GM12873 (cell line): ENCODE results near the gene PDE6B.

Source experiments
- TF ChIP-seq, protein P1 (sequence below): IDR thresholded peaks from 2 replicates; pipeline ENCODE4 v1.5.1; 2012; ENCODE audit warnings: low read depth, mild to moderate bottlenecking, moderate library complexity, low read length, control low read depth; ENCODE audit not compliant: insufficient read depth; ENCODE audit errors: missing control alignments

Gene PDE6B

DNA sequence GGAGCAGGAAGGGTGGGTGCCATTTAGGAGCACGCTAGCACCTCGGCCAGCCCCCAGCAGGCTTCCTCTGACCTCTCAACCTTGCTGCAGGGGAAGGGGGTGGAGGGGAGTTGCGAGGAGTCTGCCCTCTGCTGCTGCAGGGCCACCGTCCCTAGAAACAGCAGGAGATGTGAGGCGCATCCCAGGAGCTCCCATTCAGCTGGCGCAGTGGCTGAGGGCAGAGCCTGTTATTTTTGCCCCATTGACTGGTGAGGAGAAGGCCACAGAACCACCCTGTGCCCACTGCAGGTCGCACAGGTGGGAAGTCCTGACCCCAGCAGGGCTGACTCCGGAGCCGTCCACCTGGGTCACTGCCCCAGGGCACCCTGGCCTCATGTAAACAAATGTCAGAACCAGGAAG is 8.0 kb downstream of the PDE6B start:
- TF ChIP-seq, protein P1, sequence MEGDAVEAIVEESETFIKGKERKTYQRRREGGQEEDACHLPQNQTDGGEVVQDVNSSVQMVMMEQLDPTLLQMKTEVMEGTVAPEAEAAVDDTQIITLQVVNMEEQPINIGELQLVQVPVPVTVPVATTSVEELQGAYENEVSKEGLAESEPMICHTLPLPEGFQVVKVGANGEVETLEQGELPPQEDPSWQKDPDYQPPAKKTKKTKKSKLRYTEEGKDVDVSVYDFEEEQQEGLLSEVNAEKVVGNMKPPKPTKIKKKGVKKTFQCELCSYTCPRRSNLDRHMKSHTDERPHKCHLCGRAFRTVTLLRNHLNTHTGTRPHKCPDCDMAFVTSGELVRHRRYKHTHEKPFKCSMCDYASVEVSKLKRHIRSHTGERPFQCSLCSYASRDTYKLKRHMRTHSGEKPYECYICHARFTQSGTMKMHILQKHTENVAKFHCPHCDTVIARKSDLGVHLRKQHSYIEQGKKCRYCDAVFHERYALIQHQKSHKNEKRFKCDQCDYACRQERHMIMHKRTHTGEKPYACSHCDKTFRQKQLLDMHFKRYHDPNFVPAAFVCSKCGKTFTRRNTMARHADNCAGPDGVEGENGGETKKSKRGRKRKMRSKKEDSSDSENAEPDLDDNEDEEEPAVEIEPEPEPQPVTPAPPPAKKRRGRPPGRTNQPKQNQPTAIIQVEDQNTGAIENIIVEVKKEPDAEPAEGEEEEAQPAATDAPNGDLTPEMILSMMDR = no peak

DNA sequence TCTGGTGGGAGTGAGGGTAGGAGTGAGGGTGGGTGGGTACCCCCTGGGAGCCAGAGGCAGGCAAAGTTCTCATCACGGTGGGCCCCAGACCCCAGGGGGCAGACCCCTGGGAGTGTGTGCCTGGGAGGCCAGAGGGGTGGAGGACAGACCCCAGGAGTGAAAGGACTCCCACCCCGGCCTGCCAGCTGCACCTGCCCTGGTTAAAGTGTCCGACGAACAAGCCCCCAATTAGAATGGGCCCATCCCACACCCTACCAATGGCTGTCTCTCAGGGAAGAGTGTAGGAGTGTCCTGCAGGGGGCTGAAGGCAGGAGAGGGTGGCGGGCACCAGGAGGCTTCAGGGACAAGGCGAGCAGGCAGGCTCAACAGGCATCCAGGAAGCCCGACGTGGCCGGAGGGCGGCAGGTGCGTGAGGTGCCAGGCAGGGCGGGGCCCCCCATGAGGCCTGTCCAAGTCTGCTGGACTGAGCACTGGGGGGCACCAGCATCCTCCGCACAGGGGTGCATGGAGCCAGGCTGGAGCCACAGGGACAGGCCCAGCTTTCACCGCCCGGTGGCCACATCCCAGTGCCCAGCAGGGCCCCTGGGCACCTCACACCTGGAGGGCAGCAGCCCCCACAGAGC is 8.7 kb downstream of the PDE6B start:
- TF ChIP-seq, protein P1 = no peak

DNA sequence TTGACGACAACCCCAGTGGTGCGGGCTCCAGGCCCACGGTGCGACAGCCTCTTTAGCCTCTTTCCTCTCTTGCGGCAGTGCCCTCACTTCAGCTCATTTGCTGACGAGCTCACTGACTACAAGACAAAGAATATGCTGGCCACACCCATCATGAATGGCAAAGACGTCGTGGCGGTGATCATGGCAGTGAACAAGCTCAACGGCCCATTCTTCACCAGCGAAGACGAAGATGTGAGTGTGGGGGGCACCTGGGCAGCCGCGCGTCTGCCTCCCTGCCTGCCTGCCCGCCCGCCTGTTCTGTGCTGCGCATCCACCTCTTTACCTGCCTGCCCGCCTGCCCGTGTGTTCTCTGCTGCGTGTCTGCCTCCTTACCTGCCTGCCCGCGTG is 9.2 kb downstream of the PDE6B start:
- TF ChIP-seq, protein P1 = no peak

DNA sequence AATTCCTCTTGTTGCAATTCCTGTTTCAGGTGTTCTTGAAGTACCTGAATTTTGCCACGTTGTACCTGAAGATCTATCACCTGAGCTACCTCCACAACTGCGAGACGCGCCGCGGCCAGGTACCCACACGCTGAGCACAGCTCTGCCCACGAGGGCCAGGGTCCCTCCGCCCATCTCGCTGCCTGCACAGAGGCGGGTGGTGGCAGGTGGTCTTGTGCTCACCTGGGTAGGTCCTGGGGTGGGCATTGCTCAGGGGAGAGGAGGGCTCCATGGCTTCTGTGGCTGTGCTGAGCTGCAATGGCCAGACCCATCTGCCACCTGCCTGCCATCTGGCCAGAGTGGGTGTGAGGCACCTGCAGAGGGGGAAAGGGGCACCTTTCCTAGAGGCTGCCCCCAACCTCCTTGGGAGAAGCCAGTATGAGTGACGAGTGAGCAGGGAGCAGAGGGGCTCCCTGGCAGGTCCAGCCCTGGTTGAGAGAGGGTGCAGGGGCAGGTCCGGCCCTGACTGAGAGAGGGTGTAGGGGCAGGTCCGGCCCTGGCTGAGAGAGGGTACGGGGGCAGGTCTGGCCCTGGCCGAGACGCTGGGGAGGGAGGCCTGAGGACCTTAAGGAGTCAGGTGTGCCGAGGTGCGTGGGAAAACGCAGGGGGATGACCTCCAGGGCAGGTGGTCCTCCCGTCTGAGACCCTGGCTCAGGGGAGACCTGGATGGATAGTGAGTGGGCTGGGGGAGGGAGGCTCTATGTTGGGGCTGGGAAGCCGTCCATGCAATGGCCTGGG is 10.7 kb downstream of the PDE6B start:
- TF ChIP-seq, protein P1 = no peak

DNA sequence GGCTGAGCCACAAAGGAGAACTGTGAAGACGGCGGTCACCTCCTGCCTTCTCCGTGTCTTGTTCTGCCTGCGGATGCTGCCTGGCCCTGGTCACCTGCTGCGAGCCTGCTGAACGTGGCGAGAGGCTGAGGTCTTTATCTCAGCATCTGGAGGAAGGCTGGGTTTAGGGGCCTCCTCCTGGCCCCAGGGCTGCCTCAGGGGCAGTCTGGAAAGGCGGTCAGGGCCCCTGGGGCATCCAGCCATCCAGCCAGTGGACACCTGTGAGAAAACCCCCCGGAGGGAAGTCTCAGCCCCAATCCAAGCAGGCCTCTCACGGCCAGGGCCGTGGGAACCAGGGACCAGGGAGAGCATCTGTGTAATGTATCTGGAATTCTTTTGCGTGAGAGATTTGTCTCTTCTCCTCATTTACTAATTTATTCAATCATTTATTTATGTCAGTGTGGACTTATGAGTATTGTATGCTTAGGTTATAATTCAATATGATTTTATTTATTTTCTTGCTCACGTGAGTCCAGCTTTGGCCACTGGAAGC is 11.3 kb downstream of the PDE6B start:
- TF ChIP-seq, protein P1 = no peak

DNA sequence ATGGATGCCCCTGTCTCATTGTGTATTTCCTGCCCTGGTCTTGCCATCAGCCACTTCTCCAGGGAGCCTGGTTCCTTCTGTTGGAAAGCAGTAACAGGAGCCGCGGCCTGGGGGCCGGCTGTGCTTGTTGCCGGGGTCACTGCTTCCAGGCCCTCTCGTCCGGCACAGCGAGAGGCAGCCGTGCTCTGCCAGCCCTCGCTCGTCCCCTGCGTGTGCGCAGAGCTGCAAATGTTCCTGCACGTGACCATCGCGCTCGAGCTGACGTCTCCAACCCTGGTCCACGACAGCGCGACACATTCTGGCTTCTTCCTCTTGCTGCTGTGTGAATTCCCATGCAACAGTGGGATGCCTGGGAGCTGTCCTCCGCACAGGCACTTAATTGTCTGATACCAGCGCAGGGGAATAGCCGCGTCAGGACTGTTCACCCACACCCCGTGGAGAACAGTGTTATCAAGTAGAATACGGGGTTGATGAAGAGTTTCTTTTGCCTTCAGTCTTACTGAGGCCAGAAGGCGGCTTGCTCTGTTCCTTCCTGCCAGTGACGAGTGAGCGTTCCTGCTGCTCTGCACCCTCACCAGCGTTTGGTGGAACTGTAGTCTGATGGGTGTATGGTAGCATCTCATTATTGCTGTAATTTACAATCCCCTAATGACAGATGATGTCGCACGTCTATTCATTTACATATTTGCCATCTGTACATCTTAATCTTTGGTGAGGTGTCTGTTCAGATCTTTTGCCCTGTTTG is 12.3 kb downstream of the PDE6B start:
- TF ChIP-seq, protein P1 = no peak

DNA sequence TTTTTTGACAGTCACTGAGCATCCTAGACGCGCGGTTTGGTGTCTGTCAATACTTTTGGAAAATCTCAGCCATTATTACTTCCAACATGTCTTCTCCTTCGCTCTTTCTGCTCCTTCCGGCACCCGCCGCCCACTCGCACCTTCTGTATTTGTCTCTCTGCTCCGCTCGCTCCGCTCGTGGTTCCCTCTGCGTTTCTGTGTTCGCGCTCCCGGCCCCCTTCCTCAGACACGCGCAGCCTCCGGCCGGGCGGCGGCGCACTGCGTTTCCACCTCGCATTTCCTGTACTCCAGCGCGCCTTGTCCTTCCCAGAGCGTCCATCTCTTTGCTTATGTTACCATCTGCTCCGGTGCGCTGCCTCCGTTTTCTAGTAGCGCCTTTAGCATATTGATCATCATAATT is 21.1 kb downstream of the PDE6B start:
- TF ChIP-seq, protein P1 = no peak
